Panc1 (cell line): ENCODE measurements around the gene MACROD2. TPM values are rescaled to one million over a fixed set of nuclear protein-coding genes. Genes with fewer than 3 reads are reported as not detected.

Experiments
- ATAC-seq: fragments of 200-7000 bp; cut with Tn5 transposase; 2 replicates; pipeline ENCODE4 v1.9.1; 2020; ENCODE audit warnings: mild to moderate bottlenecking, moderate library complexity
- BruUV-seq: library from RNA; stranded (reverse); fragments of 400-500 nt; replicated peaks from 2 replicates; lab custom pipeline; 2021; lab: Mats Ljungman, UMichigan
- CTCF ChIA-PET: fragments of 300-600 bp; sonication (Branson Sonifier 250); formaldehyde crosslinking; loops from one replicate; lab custom pipeline; 2022; ENCODE audit warnings: antibody characterized with exemption; lab: Charles Lee
- POLR2A ChIA-PET: fragments of 300-600 bp; sonication (Branson Sonifier 250); formaldehyde crosslinking; loops from one replicate; lab custom pipeline; 2022; ENCODE audit warnings: antibody characterized with exemption; lab: Charles Lee
- DNase-seq: peaks from one replicate; pipeline ENCODE4 v3.0.0-alpha.2; 2010; ENCODE audit warnings: low read depth, low spot score
- H3K27ac ChIP-seq: 2 replicates; pipeline ENCODE4 v1.5.1; 2011; ENCODE audit warnings: mild to moderate bottlenecking, low read length, inconsistent platforms
- H3K27me3 ChIP-seq: fragments of 200-500 bp; sonication (Bioruptor generic); 2 replicates; pipeline ENCODE4 v1.6.0; 2014; ENCODE audit warnings: low read length, inconsistent platforms; ENCODE audit not compliant: control insufficient read depth, insufficient read depth
- H3K36me3 ChIP-seq: fragments of 200-500 bp; sonication (Bioruptor generic); 2 replicates; pipeline ENCODE4 v1.5.1; 2014; ENCODE audit warnings: inconsistent platforms, mild to moderate bottlenecking, low read length, moderate library complexity; ENCODE audit not compliant: control insufficient read depth, insufficient read depth
- H3K4me1 ChIP-seq: 2 replicates; pipeline ENCODE4 v1.5.1; 2011; ENCODE audit warnings: inconsistent platforms, mild to moderate bottlenecking, low read length, moderate library complexity; ENCODE audit not compliant: control insufficient read depth, insufficient read depth
- H3K4me3 ChIP-seq, 2 experiments: 2 replicates each; pipeline ENCODE4 v1.5.1; 2011 to 2012; ENCODE audit warnings: low read depth in 2 of 2, low read length in 2 of 2, mild to moderate bottlenecking in 2 of 2, inconsistent platforms in 1 of 2, moderate library complexity in 1 of 2
- H3K9me3 ChIP-seq: fragments of 200-500 bp; sonication (Bioruptor generic); 2 replicates; pipeline ENCODE4 v1.5.1; 2014; ENCODE audit warnings: low read depth, mild to moderate bottlenecking, inconsistent platforms, low read length, moderate library complexity; ENCODE audit not compliant: control insufficient read depth, insufficient read depth
- POLR2AphosphoS5 ChIP-seq: IDR thresholded peaks from 2 replicates; pipeline ENCODE4 v1.6.1; 2012; ENCODE audit warnings: mild to moderate bottlenecking, low read depth, low read length, moderate library complexity
- SIN3A ChIP-seq: IDR thresholded peaks from 2 replicates; pipeline ENCODE4 v1.6.1; 2012; ENCODE audit warnings: low read depth, mild to moderate bottlenecking, low read length, moderate library complexity, borderline replicate concordance; ENCODE audit not compliant: insufficient read depth
- TCF7L2 ChIP-seq: IDR thresholded peaks from 2 replicates; pipeline ENCODE4 v1.6.1; 2011; ENCODE audit warnings: mild to moderate bottlenecking, low read depth, low read length, inconsistent platforms
- in situ Hi-C: cut with HindIII; loops from 2 replicates; pipeline ENCODE4 v1.10.0; 2016; ENCODE audit warnings: low sequenced_read_pairs, low pct_unique_long_range_greater_than_20kb
- intact Hi-C: fragments of 100-400 bp; cut with micrococcal nuclease; formaldehyde crosslinking; loops from one replicate; pipeline ENCODE4 v1.10.0; 2022; ENCODE audit not compliant: unreplicated experiment
- total RNA-seq: library from RNA; stranded (reverse); gene quantifications from one replicate; pipeline ENCODE4 v1.2.1, GENCODE V29; 2021; ENCODE audit not compliant: unreplicated experiment
- TF ChIP-seq, protein P1 (sequence below): fragments of 450-650 bp; IDR thresholded peaks from 2 replicates; pipeline ENCODE4 v1.5.1; 2017; ENCODE audit warnings: mild to moderate bottlenecking
- TF ChIP-seq, protein P2 (sequence below), 2 experiments: IDR thresholded peaks; 2 replicates each; pipeline ENCODE4 v1.6.1; 2011 to 2012; ENCODE audit warnings: low read depth in 2 of 2, control low read depth in 1 of 2, low read length in 1 of 2, mild to moderate bottlenecking in 1 of 2, moderate library complexity in 1 of 2; ENCODE audit not compliant: insufficient read depth in 1 of 2

Gene MACROD2
- total RNA-seq, 1 experiment from 2014 or later: 1.2 TPM

DNA sequence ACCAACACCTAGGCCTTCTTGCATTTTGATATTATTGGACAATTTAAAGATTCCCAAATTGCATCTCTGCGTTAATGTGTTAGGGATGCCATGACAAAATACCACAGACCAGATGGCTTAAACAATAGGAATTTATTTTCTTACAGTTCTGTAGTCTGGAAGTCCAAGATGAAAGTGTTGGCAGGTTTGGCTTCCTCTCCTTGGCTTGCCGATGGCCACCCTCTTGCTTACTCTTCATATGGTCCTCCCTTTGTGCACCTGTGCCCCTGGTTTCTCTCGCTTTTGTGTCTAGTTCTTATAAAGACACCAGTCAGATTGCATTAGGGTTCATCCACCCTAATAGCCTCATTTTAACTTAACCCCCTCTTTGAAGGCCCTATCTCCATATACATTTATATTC is 1184.5 kb downstream of the MACROD2 start:
- no peaks in the 10 kb centered on the region for H3K27me3 ChIP-seq
- CTCF ChIA-PET: no interaction called here
- DNase-seq (no peak), ATAC-seq (no peak)
- POLR2A ChIA-PET: no interaction called here
- intact Hi-C loops: no loop called here
- H3K9me3 ChIP-seq: 0 out of 2 replicates have a peak, but pooled peaks cover 2% of the 10 kb centered on the region
- H3K27ac ChIP-seq: no peak overlapping the region
- H3K4me3 ChIP-seq: no peak overlapping the region
- H3K36me3 ChIP-seq: no peaks in the 10 kb centered on the region
- in situ Hi-C loops: no loop called here
- TF ChIP-seq POLR2AphosphoS5 (no peak), TCF7L2 (no peak), SIN3A (no peak)
- BruUV-seq: no TSS peak
- H3K4me1 ChIP-seq: no peaks in the 10 kb centered on the region

DNA sequence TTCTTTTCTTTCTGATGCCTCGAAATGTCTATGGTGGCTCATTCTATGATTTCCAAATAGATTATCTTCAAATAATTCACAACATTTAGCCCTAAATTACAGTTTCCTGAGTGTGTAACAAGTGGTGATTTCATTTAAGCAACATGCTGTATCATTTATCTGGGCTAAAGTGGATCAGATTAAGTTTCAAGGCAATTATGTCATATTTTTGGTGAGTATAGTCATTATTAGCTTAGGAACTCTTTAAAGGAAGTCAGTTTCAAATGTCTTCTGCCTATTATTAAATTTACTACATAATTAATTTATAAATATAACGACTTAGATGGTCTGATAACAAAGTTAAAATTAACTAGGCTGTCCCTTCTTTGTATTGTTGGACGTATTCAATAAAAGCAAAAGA is 1190.0 kb downstream of the MACROD2 start:
- Histone ChIP-seq H3K4me3 (no peak overlapping the region), H3K36me3 (no peaks in the 10 kb centered on the region), H3K27me3 (no peaks in the 10 kb centered on the region), H3K9me3 (no peaks in the 10 kb centered on the region), H3K27ac (no peak overlapping the region), H3K4me1 (no peaks in the 10 kb centered on the region)
- TF ChIP-seq POLR2AphosphoS5 (no peak), SIN3A (no peak), TCF7L2 (no peak)
- TF ChIP-seq, protein P1, sequence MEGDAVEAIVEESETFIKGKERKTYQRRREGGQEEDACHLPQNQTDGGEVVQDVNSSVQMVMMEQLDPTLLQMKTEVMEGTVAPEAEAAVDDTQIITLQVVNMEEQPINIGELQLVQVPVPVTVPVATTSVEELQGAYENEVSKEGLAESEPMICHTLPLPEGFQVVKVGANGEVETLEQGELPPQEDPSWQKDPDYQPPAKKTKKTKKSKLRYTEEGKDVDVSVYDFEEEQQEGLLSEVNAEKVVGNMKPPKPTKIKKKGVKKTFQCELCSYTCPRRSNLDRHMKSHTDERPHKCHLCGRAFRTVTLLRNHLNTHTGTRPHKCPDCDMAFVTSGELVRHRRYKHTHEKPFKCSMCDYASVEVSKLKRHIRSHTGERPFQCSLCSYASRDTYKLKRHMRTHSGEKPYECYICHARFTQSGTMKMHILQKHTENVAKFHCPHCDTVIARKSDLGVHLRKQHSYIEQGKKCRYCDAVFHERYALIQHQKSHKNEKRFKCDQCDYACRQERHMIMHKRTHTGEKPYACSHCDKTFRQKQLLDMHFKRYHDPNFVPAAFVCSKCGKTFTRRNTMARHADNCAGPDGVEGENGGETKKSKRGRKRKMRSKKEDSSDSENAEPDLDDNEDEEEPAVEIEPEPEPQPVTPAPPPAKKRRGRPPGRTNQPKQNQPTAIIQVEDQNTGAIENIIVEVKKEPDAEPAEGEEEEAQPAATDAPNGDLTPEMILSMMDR: no peak
- TF ChIP-seq, protein P2, sequence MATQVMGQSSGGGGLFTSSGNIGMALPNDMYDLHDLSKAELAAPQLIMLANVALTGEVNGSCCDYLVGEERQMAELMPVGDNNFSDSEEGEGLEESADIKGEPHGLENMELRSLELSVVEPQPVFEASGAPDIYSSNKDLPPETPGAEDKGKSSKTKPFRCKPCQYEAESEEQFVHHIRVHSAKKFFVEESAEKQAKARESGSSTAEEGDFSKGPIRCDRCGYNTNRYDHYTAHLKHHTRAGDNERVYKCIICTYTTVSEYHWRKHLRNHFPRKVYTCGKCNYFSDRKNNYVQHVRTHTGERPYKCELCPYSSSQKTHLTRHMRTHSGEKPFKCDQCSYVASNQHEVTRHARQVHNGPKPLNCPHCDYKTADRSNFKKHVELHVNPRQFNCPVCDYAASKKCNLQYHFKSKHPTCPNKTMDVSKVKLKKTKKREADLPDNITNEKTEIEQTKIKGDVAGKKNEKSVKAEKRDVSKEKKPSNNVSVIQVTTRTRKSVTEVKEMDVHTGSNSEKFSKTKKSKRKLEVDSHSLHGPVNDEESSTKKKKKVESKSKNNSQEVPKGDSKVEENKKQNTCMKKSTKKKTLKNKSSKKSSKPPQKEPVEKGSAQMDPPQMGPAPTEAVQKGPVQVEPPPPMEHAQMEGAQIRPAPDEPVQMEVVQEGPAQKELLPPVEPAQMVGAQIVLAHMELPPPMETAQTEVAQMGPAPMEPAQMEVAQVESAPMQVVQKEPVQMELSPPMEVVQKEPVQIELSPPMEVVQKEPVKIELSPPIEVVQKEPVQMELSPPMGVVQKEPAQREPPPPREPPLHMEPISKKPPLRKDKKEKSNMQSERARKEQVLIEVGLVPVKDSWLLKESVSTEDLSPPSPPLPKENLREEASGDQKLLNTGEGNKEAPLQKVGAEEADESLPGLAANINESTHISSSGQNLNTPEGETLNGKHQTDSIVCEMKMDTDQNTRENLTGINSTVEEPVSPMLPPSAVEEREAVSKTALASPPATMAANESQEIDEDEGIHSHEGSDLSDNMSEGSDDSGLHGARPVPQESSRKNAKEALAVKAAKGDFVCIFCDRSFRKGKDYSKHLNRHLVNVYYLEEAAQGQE (IDR thresholded peaks at IDR 0.05; ENCODE audit: insufficient read depth in 1 of 2, low read depth in 2 of 2, low read length in 1 of 2): no peak
- no peak for ATAC-seq
- intact Hi-C loops: no loop called here
- in situ Hi-C loops: no loop called here
- ChIA-PET POLR2A (no interaction called here), CTCF (no interaction called here)
- BruUV-seq: no TSS peak
- no peak for DNase-seq

DNA sequence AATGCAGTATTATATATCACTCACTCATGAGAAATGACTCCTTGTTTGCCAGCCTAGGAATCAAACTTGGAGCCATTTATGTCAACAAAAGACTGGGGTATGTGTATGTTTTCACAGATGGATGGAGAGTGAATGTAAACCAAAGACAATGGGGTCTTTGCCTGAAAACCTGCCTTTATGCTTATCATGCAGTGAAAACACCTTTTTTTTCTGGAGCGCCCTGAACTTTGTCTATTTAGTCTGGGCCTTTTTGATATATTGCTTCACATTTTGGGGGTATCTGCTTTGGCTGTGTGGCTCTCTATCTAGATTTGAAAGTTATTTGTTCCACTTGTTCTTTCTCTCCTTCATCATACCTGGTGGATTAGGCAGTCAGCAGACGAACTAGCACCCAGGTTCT is 1190.6 kb downstream of the MACROD2 start:
- H3K27me3 ChIP-seq: no peaks in the 10 kb centered on the region
- no peak overlapping the region for H3K4me3 ChIP-seq
- no peaks in the 10 kb centered on the region for H3K36me3 ChIP-seq
- in situ Hi-C loops (no loop called here), intact Hi-C loops (no loop called here)
- ChIA-PET CTCF (no interaction called here), POLR2A (no interaction called here)
- no peak overlapping the region for H3K27ac ChIP-seq
- TF ChIP-seq, protein P1: no peak
- TF ChIP-seq TCF7L2 (no peak), SIN3A (no peak), POLR2AphosphoS5 (no peak)
- TF ChIP-seq, protein P2 (IDR thresholded peaks at IDR 0.05; ENCODE audit: insufficient read depth in 1 of 2, low read depth in 2 of 2, low read length in 1 of 2): no peak
- DNase-seq (no peak), ATAC-seq (no peak)
- H3K9me3 ChIP-seq: no peaks in the 10 kb centered on the region
- no peaks in the 10 kb centered on the region for H3K4me1 ChIP-seq
- BruUV-seq: no TSS peak
